Ascending aorta (tissue), 2 donors: ENCODE data around the gene HIPK3. TPM values are rescaled to one million over a fixed set of nuclear protein-coding genes. Genes with fewer than 3 reads are reported as not detected.
"Not testable (repeated sequence)": the region's sequence is repeated elsewhere in the genome, so short reads cannot be mapped to it uniquely, and the experiment has no call there.

Experiments used
- DNase-seq, 2 donors: peaks; one replicate each; pipeline ENCODE4 v3.0.0-alpha.2; 2019; ENCODE audit warnings: low spot score in 2 of 2
- H3K27ac ChIP-seq, 2 donors: fragments of 200-600 bp; sonication (generic); one replicate each; pipeline ENCODE4 v1.5.1; 2016 to 2017; ENCODE audit warnings: mild to moderate bottlenecking in 1 of 2
- H3K27me3 ChIP-seq: fragments of 200-600 bp; sonication (generic); one replicate; pipeline ENCODE4 v1.5.1; 2017
- H3K36me3 ChIP-seq, 2 donors: fragments of 200-600 bp; sonication (generic); one replicate each; pipeline ENCODE4 v1.5.1; 2016
- H3K4me1 ChIP-seq, 2 donors: fragments of 200-600 bp; sonication (generic); one replicate each; pipeline ENCODE4 v1.5.1; 2016 to 2017; ENCODE audit warnings: mild to moderate bottlenecking in 1 of 2
- H3K4me3 ChIP-seq, 2 donors: fragments of 200-600 bp; sonication (generic); one replicate each; pipeline ENCODE4 v1.5.1; 2016 to 2017; ENCODE audit warnings: mild to moderate bottlenecking in 1 of 2
- H3K9me3 ChIP-seq, 2 donors: fragments of 200-600 bp; sonication (generic); one replicate each; pipeline ENCODE4 v1.5.1; 2016
- CTCF ChIP-seq, 3 experiments: fragments of 200-600 bp in 2 of 3; fragments of 450-650 bp in 1 of 3; sonication (generic) in 2 of 3; IDR thresholded peaks; one replicate each; pipeline ENCODE4 v1.5.1; 2016 to 2019; ENCODE audit warnings: antibody characterized with exemption in 3 of 3, mild to moderate bottlenecking in 1 of 3, moderate library complexity in 1 of 3
- intact Hi-C: fragments of 100-400 bp; cut with DNase I; formaldehyde crosslinking; loops from one replicate; pipeline ENCODE4 v1.15.1; 2023
- total RNA-seq: library from RNA; depleted of rRNA; stranded (reverse); fragments of >200 nt; gene quantifications from one replicate; pipeline ENCODE4 v1.1.0, GENCODE V29; 2016

The HIPK3 gene
- total RNA-seq, 1 donor from 2014 or later = 302 TPM

GRCh38 chr11:33256031-33256812, 959 bp upstream of the HIPK3 start:
- H3K4me1 ChIP-seq = peaks cover 0 to 14% of the 10 kb centered on the region in 2 donors
- no peaks in the 10 kb centered on the region for H3K36me3 ChIP-seq
- no peak for DNase-seq
- intact Hi-C loops = loop anchor here (2.0 to 10.0 kb wide), 7 partner anchors 71 to 1659 kb away; partner anchors contain the start of genes APIP, CAPRIN1, CD59 and CSTF3
- H3K4me3 ChIP-seq = peak overlapping the region; percentile 91 to 94
- no peaks in the 10 kb centered on the region for H3K27me3 ChIP-seq
- TF ChIP-seq CTCF (IDR thresholded peaks at IDR 0.05) = no peak
- peak overlapping the region; percentile 100 for H3K27ac ChIP-seq
- H3K9me3 ChIP-seq = no peaks in the 10 kb centered on the region

GRCh38 chr11:33256813-33257159, 395 bp upstream of the HIPK3 start:
- Histone ChIP-seq H3K36me3 (no peaks in the 10 kb centered on the region), H3K27ac (peak overlapping the region; percentile 100), H3K4me3 (peak overlapping the region; percentile 91 to 94), H3K4me1 (peaks cover 0 to 15% of the 10 kb centered on the region in 2 donors), H3K9me3 (no peaks in the 10 kb centered on the region), H3K27me3 (no peaks in the 10 kb centered on the region)
- TF ChIP-seq CTCF (IDR thresholded peaks at IDR 0.05) = no peak
- no peak for DNase-seq
- intact Hi-C loops = loop anchor here (2.0 to 10.0 kb wide), 7 partner anchors 71 to 1658 kb away; partner anchors contain the start of genes APIP, CAPRIN1, CD59 and CSTF3

- peaks cover 0 to 27% of the 10 kb centered on the region in 2 donors for H3K4me1 ChIP-seq
- intact Hi-C loops = loop anchor here (1.0 to 10.0 kb wide), 9 partner anchors 33 to 1657 kb away; partner anchors contain the start of genes APIP, CAPRIN1, CD59 and CSTF3
- peak overlapping the region; percentile 91 to 94 for H3K4me3 ChIP-seq
- peak overlapping the region; percentile 100 for H3K27ac ChIP-seq
- DNase-seq = peak; percentile 35 to 94
- H3K9me3 ChIP-seq = no peaks in the 10 kb centered on the region
- peak in 2 of 3 experiments; percentile 35 to 42 for TF ChIP-seq CTCF (IDR thresholded peaks at IDR 0.05)
- H3K27me3 ChIP-seq = no peaks in the 10 kb centered on the region
- H3K36me3 ChIP-seq = no peaks in the 10 kb centered on the region
Measured at GRCh38 chr11:33257897-33258630, 883 bp downstream of the HIPK3 start.

GRCh38 chr11:33258631-33259205, 1.5 kb downstream of the HIPK3 start:
- no peaks in the 10 kb centered on the region for H3K9me3 ChIP-seq
- H3K27me3 ChIP-seq = no peaks in the 10 kb centered on the region
- no peak for DNase-seq
- H3K4me3 ChIP-seq = peak overlapping the region; percentile 91 to 94
- intact Hi-C loops = loop anchor here (1.0 to 10.0 kb wide), 8 partner anchors 32 to 1656 kb away; partner anchors contain the start of genes APIP, CAPRIN1, CD59 and PDHX
- peak overlapping the region; percentile 100 for H3K27ac ChIP-seq
- no peaks in the 10 kb centered on the region for H3K36me3 ChIP-seq
- peaks cover 4 to 34% of the 10 kb centered on the region in 2 donors for H3K4me1 ChIP-seq
- no peak for TF ChIP-seq CTCF (IDR thresholded peaks at IDR 0.05)

- no peak for TF ChIP-seq CTCF (IDR thresholded peaks at IDR 0.05)
- intact Hi-C loops = loop anchor here (2.0 to 10.0 kb wide), 7 partner anchors 31 to 1655 kb away; partner anchors contain the start of genes APIP, CAPRIN1, CD59 and PDHX
- H3K36me3 ChIP-seq = no peaks in the 10 kb centered on the region
- peak overlapping the region; percentile 100 for H3K27ac ChIP-seq
- peak overlapping the region; percentile 91 to 94 for H3K4me3 ChIP-seq
- H3K27me3 ChIP-seq = no peaks in the 10 kb centered on the region
- no peak for DNase-seq
- no peaks in the 10 kb centered on the region for H3K9me3 ChIP-seq
- peaks cover 4 to 42% of the 10 kb centered on the region in 2 donors for H3K4me1 ChIP-seq
Measured at GRCh38 chr11:33259869-33260268, 2.7 kb downstream of the HIPK3 start.

GRCh38 chr11:33261350-33261749, 4.2 kb downstream of the HIPK3 start:
- H3K4me3 ChIP-seq, H3K27me3 ChIP-seq, H3K36me3 ChIP-seq, intact Hi-C loops, DNase-seq, H3K9me3 ChIP-seq: not testable (repeated sequence)
- H3K4me1 ChIP-seq = peaks cover 4 to 55% of the 10 kb centered on the region in 2 donors
- H3K27ac ChIP-seq = peak overlapping the region; percentile 55 to 57
